ENCODE results near the gene YIPF2.

The YIPF2 gene

GRCh38 chr19:10928563-10929401, at the start of gene YIPF2, which contains the start of gene TIMM29:
Gene YIPF2, minus strand, starts transcription at chr19:10928639. Its CDS starts 229 bp downstream, at chr19:10928410.
Gene TIMM29, plus strand, starts transcription at chr19:10928811. Its CDS starts 12 bp downstream, at chr19:10928823.
- no peaks in the 10 kb centered on the region for H3K9me3 ChIP-seq (ENCODE audit: control insufficient read depth in 1 of 2, low read length in 2 of 2)
- H3K9ac ChIP-seq (ENCODE audit: low read depth in 1 of 2, low read length in 2 of 2), result peak within 1 kb of the TSS; percentile 67 to 72
- no peaks in the 10 kb centered on the region for H3K27me3 ChIP-seq (ENCODE audit: control insufficient read depth in 1 of 2, insufficient read depth in 2 of 2, low read length in 2 of 2)
- peak within 1 kb of the TSS; percentile 89 for H3K4me3 ChIP-seq (ENCODE audit: low read depth in 1 of 2, low read length in 2 of 2)
- peaks cover 15 to 25% of the 10 kb centered on the region in 2 donors for H3K4me1 ChIP-seq (ENCODE audit: control insufficient read depth in 1 of 2, insufficient read depth in 2 of 2, low read length in 2 of 2)
- H3K36me3 ChIP-seq (ENCODE audit: control insufficient read depth in 1 of 2, insufficient read depth in 2 of 2, low read length in 2 of 2), result peaks cover 5 to 19% of the 10 kb centered on the region in 2 donors
- H3K27ac ChIP-seq (ENCODE audit: low read depth, low read length), result peak within 1 kb of the TSS; percentile 56

GRCh38 chr19:10977742-10978092, 49.3 kb upstream of the YIPF2 start:
- Histone ChIP-seq H3K4me3 (ENCODE audit: low read depth in 1 of 2, low read length in 2 of 2) (no peak overlapping the region), H3K4me1 (ENCODE audit: control insufficient read depth in 1 of 2, insufficient read depth in 2 of 2, low read length in 2 of 2) (peaks cover 24 to 28% of the 10 kb centered on the region in 2 donors), H3K36me3 (ENCODE audit: control insufficient read depth in 1 of 2, insufficient read depth in 2 of 2, low read length in 2 of 2) (peaks cover 4 to 5% of the 10 kb centered on the region in 2 donors), H3K27me3 (ENCODE audit: control insufficient read depth in 1 of 2, insufficient read depth in 2 of 2, low read length in 2 of 2) (no peaks in the 10 kb centered on the region), H3K9ac (ENCODE audit: low read depth in 1 of 2, low read length in 2 of 2) (no peak overlapping the region), H3K27ac (ENCODE audit: low read depth, low read length) (no peak overlapping the region), H3K9me3 (ENCODE audit: control insufficient read depth in 1 of 2, low read length in 2 of 2) (no peaks in the 10 kb centered on the region)

DNA sequence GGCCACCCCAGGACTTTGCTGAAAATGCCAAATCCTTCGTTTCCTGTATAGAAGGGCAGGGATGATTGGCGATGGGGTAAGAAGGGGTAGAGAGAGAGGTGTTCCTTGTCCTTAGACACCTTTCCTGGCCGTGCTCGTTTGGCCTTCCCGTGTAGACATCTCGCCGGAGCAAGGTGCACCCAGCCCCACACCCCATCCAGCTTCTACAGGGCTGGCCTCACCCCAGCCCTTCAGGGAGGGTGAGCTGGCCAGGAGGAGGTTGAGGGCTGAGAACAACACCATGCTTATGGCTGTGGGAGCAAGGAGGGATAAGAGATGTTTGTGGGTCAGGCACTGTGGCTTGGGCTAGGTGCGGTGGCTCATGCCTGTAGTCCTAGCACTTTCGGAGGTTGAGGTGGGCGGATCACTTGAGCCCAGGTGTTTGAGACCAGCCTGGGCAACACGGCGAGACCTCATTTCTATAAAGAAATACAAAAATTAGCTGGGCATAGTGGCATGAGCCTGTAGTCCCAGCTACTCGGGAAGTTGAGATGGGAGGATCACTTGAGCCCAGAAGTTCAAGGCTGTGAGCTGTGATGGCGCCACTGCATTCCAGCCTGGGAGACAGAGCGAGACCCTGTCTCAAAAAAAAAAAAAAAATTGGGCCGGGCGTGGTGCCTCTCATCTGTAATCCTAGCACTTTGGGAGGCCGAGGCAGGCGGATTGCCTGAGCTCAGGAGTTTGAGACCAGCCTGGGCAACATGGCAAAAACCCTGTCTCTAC, 47.9 kb upstream of the YIPF2 start:
- Histone ChIP-seq H3K27ac (ENCODE audit: low read depth, low read length) (peak overlapping the region; percentile 43), H3K9me3 (ENCODE audit: control insufficient read depth in 1 of 2, low read length in 2 of 2) (no peaks in the 10 kb centered on the region), H3K4me3 (ENCODE audit: low read depth in 1 of 2, low read length in 2 of 2) (peak overlapping the region; percentile 38 to 59), H3K27me3 (ENCODE audit: control insufficient read depth in 1 of 2, insufficient read depth in 2 of 2, low read length in 2 of 2) (no peaks in the 10 kb centered on the region), H3K4me1 (ENCODE audit: control insufficient read depth in 1 of 2, insufficient read depth in 2 of 2, low read length in 2 of 2) (peaks cover 24 to 28% of the 10 kb centered on the region in 2 donors), H3K9ac (ENCODE audit: low read depth in 1 of 2, low read length in 2 of 2) (peak overlapping the region; percentile 48 to 56), H3K36me3 (ENCODE audit: control insufficient read depth in 1 of 2, insufficient read depth in 2 of 2, low read length in 2 of 2) (peaks cover 4 to 9% of the 10 kb centered on the region in 2 donors)

- Histone ChIP-seq H3K9me3 (ENCODE audit: control insufficient read depth in 1 of 2, low read length in 2 of 2) (no peaks in the 10 kb centered on the region), H3K36me3 (ENCODE audit: control insufficient read depth in 1 of 2, insufficient read depth in 2 of 2, low read length in 2 of 2) (peaks cover 4% of the 10 kb centered on the region in 2 donors), H3K9ac (ENCODE audit: low read depth in 1 of 2, low read length in 2 of 2) (peak overlapping the region; percentile 48 to 56), H3K4me1 (ENCODE audit: control insufficient read depth in 1 of 2, insufficient read depth in 2 of 2, low read length in 2 of 2) (peaks cover 24 to 28% of the 10 kb centered on the region in 2 donors), H3K27ac (ENCODE audit: low read depth, low read length) (peak overlapping the region; percentile 43), H3K4me3 (ENCODE audit: low read depth in 1 of 2, low read length in 2 of 2) (peak overlapping the region; percentile 38 to 59), H3K27me3 (ENCODE audit: control insufficient read depth in 1 of 2, insufficient read depth in 2 of 2, low read length in 2 of 2) (no peaks in the 10 kb centered on the region)
Measured at GRCh38 chr19:10975374-10976130, 47.1 kb upstream of the YIPF2 start.

- no peak overlapping the region for H3K27ac ChIP-seq (ENCODE audit: low read depth, low read length)
- no peaks in the 10 kb centered on the region for H3K9me3 ChIP-seq (ENCODE audit: control insufficient read depth in 1 of 2, low read length in 2 of 2)
- no peaks in the 10 kb centered on the region for H3K27me3 ChIP-seq (ENCODE audit: control insufficient read depth in 1 of 2, insufficient read depth in 2 of 2, low read length in 2 of 2)
- H3K4me3 ChIP-seq (ENCODE audit: low read depth in 1 of 2, low read length in 2 of 2), result no peak overlapping the region
- H3K36me3 ChIP-seq (ENCODE audit: control insufficient read depth in 1 of 2, insufficient read depth in 2 of 2, low read length in 2 of 2), result peaks cover 0 to 4% of the 10 kb centered on the region in 2 donors
- no peak overlapping the region for H3K9ac ChIP-seq (ENCODE audit: low read depth in 1 of 2, low read length in 2 of 2)
- H3K4me1 ChIP-seq (ENCODE audit: control insufficient read depth in 1 of 2, insufficient read depth in 2 of 2, low read length in 2 of 2), result peaks cover 23 to 29% of the 10 kb centered on the region in 2 donors
Measured at GRCh38 chr19:10971107-10971726, 42.8 kb upstream of the YIPF2 start.

GRCh38 chr19:10968527-10969135, 40.2 kb upstream of the YIPF2 start:
- peak overlapping the region; percentile 45 for H3K27ac ChIP-seq (ENCODE audit: low read depth, low read length)

GRCh38 chr19:10966809-10967208, 38.4 kb upstream of the YIPF2 start:
- Histone ChIP-seq H3K9me3 (ENCODE audit: control insufficient read depth in 1 of 2, low read length in 2 of 2) (no peaks in the 10 kb centered on the region), H3K9ac (ENCODE audit: low read depth in 1 of 2, low read length in 2 of 2) (no peak overlapping the region), H3K36me3 (ENCODE audit: control insufficient read depth in 1 of 2, insufficient read depth in 2 of 2, low read length in 2 of 2) (no peaks in the 10 kb centered on the region), H3K4me1 (ENCODE audit: control insufficient read depth in 1 of 2, insufficient read depth in 2 of 2, low read length in 2 of 2) (peaks cover 30 to 36% of the 10 kb centered on the region in 2 donors), H3K27ac (ENCODE audit: low read depth, low read length) (no peak overlapping the region), H3K27me3 (ENCODE audit: control insufficient read depth in 1 of 2, insufficient read depth in 2 of 2, low read length in 2 of 2) (no peaks in the 10 kb centered on the region), H3K4me3 (ENCODE audit: low read depth in 1 of 2, low read length in 2 of 2) (no peak overlapping the region)

More at GRCh38 chr19:10968527-10969135, 40.2 kb upstream of the YIPF2 start:
- peak overlapping the region in 1 of 2 donors; percentile 25 for H3K9ac ChIP-seq (ENCODE audit: low read depth in 1 of 2, low read length in 2 of 2)
- no peaks in the 10 kb centered on the region for H3K27me3 ChIP-seq (ENCODE audit: control insufficient read depth in 1 of 2, insufficient read depth in 2 of 2, low read length in 2 of 2)
- H3K4me1 ChIP-seq (ENCODE audit: control insufficient read depth in 1 of 2, insufficient read depth in 2 of 2, low read length in 2 of 2), result peaks cover 15 to 20% of the 10 kb centered on the region in 2 donors
- peaks cover 0 to 4% of the 10 kb centered on the region in 2 donors for H3K36me3 ChIP-seq (ENCODE audit: control insufficient read depth in 1 of 2, insufficient read depth in 2 of 2, low read length in 2 of 2)
- no peaks in the 10 kb centered on the region for H3K9me3 ChIP-seq (ENCODE audit: control insufficient read depth in 1 of 2, low read length in 2 of 2)
- no peak overlapping the region for H3K4me3 ChIP-seq (ENCODE audit: low read depth in 1 of 2, low read length in 2 of 2)

GRCh38 chr19:10965398-10965797, 37.0 kb upstream of the YIPF2 start:
- H3K9me3 ChIP-seq (ENCODE audit: control insufficient read depth in 1 of 2, low read length in 2 of 2), result no peaks in the 10 kb centered on the region
- H3K4me3 ChIP-seq (ENCODE audit: low read depth in 1 of 2, low read length in 2 of 2), result no peak overlapping the region
- no peaks in the 10 kb centered on the region for H3K27me3 ChIP-seq (ENCODE audit: control insufficient read depth in 1 of 2, insufficient read depth in 2 of 2, low read length in 2 of 2)
- no peaks in the 10 kb centered on the region for H3K36me3 ChIP-seq (ENCODE audit: control insufficient read depth in 1 of 2, insufficient read depth in 2 of 2, low read length in 2 of 2)
- peaks cover 31 to 36% of the 10 kb centered on the region in 2 donors for H3K4me1 ChIP-seq (ENCODE audit: control insufficient read depth in 1 of 2, insufficient read depth in 2 of 2, low read length in 2 of 2)
- no peak overlapping the region for H3K9ac ChIP-seq (ENCODE audit: low read depth in 1 of 2, low read length in 2 of 2)
- H3K27ac ChIP-seq (ENCODE audit: low read depth, low read length), result no peak overlapping the region

DNA sequence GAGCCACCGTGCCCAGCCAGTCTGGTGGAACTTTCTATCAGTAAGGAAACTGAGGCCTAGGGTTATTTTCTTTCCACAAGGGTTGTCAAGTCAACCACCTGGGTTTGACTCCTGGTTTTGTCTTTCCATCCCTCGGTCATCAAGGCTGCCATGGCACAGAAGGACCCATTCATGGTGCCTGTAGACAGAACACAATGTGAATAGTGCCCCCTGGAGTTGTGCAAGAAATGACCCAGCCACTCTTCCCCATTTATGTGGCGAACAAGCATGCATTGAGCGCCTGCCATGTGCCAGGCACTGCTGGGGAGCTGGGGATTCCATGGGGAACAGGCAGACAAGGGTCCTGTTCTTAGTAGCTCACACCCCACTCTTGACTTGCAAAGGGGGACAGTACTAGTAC, 36.5 kb upstream of the YIPF2 start:
- no peak overlapping the region for H3K4me3 ChIP-seq (ENCODE audit: low read depth in 1 of 2, low read length in 2 of 2)
- H3K4me1 ChIP-seq (ENCODE audit: control insufficient read depth in 1 of 2, insufficient read depth in 2 of 2, low read length in 2 of 2), result peaks cover 31 to 40% of the 10 kb centered on the region in 2 donors
- no peaks in the 10 kb centered on the region for H3K27me3 ChIP-seq (ENCODE audit: control insufficient read depth in 1 of 2, insufficient read depth in 2 of 2, low read length in 2 of 2)
- H3K9me3 ChIP-seq (ENCODE audit: control insufficient read depth in 1 of 2, low read length in 2 of 2), result no peaks in the 10 kb centered on the region
- no peak overlapping the region for H3K27ac ChIP-seq (ENCODE audit: low read depth, low read length)
- no peak overlapping the region for H3K9ac ChIP-seq (ENCODE audit: low read depth in 1 of 2, low read length in 2 of 2)
- H3K36me3 ChIP-seq (ENCODE audit: control insufficient read depth in 1 of 2, insufficient read depth in 2 of 2, low read length in 2 of 2), result no peaks in the 10 kb centered on the region
